AG09319 (cell line): ENCODE data around the gene CDK5RAP2.
A peak's percentile ranks its signal among the peaks of the same experiment; 100 is the strongest.
"Not testable (repeated sequence)": the region's sequence is repeated elsewhere in the genome, so short reads cannot be mapped to it uniquely, and the experiment has no call there.

Experiments used
- DNase-seq: peaks from one replicate; pipeline ENCODE4 v3.0.0-alpha.2; 2010; ENCODE audit warnings: low read depth; ENCODE audit errors: extremely low read depth
- TF ChIP-seq, protein P1 (sequence below): IDR thresholded peaks from 2 replicates; pipeline ENCODE4 v1.5.1; 2011; ENCODE audit warnings: low read depth, mild to moderate bottlenecking, inconsistent platforms, low read length, moderate library complexity

The CDK5RAP2 gene

DNA sequence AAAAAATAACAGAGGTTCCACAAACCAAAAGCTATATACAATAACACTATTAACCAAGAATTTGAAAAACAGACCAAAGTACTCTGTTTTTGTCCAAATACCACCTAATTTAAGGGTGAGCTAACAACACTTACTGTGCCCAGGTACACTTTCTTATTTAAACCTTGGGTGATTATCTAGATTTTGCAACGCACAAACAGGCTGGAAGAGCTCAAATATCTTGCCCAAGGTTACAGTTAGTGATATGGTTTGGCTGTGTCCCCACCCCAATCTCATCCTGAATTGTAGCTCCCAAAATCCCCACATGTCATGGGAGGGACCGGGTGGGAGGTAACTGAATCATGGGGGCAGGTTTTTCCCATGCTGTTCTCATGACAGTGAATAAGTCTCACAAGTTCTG, 58.9 kb downstream of the CDK5RAP2 start:
- TF ChIP-seq, protein P1, sequence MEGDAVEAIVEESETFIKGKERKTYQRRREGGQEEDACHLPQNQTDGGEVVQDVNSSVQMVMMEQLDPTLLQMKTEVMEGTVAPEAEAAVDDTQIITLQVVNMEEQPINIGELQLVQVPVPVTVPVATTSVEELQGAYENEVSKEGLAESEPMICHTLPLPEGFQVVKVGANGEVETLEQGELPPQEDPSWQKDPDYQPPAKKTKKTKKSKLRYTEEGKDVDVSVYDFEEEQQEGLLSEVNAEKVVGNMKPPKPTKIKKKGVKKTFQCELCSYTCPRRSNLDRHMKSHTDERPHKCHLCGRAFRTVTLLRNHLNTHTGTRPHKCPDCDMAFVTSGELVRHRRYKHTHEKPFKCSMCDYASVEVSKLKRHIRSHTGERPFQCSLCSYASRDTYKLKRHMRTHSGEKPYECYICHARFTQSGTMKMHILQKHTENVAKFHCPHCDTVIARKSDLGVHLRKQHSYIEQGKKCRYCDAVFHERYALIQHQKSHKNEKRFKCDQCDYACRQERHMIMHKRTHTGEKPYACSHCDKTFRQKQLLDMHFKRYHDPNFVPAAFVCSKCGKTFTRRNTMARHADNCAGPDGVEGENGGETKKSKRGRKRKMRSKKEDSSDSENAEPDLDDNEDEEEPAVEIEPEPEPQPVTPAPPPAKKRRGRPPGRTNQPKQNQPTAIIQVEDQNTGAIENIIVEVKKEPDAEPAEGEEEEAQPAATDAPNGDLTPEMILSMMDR, result no peak
- DNase-seq, result no peak

DNA sequence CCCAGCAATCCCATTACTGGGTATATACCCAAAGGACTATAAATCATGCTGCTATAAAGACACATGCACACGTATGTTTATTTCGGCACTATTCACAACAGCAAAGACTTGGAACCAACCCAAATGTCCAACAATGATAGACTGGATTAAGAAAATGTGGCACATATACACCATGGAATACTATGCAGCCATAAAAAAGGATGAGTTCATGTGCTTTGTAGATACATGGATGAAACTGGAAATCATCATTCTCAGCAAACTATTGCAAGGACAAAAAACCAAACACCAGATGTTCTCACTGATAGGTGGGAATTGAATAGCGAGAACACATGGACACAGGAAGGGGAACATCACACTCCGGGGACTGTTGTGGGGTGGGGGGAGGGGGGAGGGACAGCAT, 64.0 kb downstream of the CDK5RAP2 start:
- not testable (repeated sequence) for DNase-seq

DNA sequence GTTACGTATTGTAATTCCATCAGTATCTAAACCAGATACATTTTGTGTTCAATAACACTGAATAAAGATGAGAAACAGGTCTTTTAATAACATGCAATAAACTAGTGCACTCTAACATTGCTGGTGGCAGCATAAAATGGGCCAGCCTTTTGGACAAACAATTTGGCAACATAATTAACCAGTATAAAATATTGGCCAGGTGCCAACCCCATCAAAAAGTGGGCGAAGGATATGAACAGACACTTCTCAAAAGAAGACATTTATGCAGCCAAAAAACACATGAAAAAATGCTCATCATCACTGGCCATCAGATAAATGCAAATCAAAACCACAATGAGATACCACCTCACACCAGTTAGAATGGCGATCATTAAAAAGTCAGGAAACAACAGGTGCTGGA, 64.5 kb downstream of the CDK5RAP2 start:
- not testable (repeated sequence) for DNase-seq

DNA sequence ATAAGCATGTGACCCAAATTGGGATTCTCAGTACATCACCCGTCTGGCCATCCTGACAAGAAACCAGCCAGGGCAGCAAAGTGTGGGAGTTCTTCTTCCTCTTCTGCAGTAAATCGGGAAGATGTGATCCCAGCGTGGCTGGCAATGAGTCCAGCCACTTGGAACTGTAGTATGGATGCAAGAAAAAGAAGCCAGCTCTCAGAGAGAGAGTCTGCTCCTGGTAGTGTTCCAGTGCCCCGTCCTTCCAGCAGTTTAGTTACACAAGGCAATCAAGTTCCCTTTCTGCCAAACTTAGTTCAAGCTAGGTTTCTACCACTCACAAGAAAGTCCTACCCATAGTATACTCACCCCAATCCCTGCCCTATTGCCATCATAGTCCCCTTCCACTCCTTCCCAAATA, 65.6 kb downstream of the CDK5RAP2 start:
- no peak for DNase-seq
- TF ChIP-seq, protein P1, result no peak

DNA sequence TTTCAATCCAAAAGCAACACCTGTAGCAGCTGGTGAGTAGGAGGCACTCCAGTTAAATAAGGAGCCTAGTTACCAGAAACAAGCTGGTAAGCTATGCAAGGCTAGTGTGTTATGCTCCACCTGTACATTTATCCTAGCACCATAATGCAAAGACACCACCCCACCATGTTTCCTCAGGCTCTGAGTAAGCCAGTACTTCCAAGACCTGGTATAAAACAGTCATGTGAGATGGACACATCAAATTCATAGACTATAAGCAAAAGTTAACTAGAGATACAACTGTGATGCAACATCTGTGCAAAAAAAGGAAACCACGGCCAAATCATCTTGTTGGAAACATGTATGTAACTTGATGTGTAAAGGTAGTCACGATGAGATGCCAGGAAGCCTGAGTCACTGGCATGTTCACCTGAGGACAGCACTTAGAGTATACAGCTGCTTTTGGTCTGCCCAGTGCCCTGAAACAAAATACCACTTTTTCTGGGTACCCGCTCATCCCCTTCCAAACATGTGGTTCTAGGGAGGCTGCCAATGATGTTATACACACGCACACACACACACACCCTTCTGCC, 66.1 kb downstream of the CDK5RAP2 start:
- TF ChIP-seq, protein P1, result no peak
- no peak for DNase-seq

DNA sequence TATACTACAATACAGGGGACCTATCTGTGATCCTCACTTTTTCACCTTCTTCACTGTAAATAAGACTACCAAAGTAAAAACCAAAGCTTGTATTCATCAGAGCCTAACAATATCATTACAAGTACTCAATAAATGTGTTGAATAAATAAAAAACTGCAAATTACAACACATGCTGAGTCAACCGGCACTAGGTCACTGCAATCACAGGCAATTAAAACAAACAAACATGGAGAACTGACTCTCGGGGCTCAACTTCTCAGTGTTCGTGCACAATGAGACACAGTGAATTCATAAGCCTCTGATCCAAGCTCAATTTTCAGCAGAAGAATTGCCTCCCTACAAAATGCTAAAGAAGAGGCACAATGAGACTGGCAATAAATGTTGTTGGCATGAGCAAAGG, 69.2 kb downstream of the CDK5RAP2 start:
- TF ChIP-seq, protein P1, result no peak
- no peak for DNase-seq

DNA sequence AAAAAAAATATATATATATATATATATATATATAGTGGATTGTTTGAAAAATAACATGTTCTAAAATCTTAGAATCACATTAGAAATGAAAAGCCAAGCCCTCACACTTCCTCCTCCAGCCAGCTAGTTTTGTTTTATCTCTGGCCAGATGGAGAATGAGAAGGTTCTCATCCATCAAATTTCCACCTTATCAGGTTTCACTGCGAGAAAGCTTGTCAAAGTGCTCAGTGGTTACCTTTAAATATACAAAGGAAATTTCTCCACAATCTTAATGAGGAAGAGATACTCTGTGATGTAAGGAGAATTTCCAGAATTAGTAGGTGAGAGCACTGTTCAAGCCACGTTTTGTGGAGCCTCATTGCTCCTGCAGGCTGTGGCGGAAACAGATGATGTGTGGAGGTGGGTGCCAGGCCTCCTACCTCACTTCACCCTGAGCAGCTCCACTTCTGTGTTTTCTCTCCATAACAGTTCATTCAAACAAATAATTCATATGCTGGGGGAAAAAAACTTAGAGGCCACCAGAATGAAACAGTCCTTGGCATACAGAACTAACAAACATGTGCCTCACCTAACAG, 71.9 kb downstream of the CDK5RAP2 start:
- no peak for DNase-seq
- TF ChIP-seq, protein P1, result no peak

DNA sequence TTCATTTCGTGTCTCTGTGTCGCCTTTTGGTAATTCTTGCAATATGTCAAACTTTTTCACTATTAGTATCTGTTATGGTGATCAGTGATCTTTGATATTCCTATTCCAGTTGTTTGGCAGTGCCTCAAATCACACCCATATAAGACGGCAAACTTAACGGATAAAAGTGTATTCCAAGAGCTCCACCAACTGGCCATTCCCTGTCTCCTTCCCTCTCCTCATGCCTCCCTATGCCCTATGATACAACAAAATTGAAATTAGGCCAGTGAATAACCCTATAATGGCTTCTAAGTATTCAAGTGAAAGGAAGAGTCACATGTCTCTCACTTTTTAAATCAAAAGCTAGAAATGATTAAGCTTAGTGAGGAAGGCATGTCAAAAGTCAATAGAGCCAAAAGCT, 74.8 kb downstream of the CDK5RAP2 start:
- no peak for DNase-seq
- TF ChIP-seq, protein P1, result peak; percentile 24
